K562 (cell line): Measurements from ENCODE around the gene CD22. TPM values are rescaled to one million over a fixed set of nuclear protein-coding genes. Genes with fewer than 3 reads are reported as not detected.
A peak's percentile ranks its signal among the peaks of the same experiment; 100 is the strongest.

Experiments
- ATAC-seq: fragments of 200-7000 bp; cut with Tn5 transposase; 3 replicates; pipeline ENCODE4 v1.9.1; 2020; ENCODE audit warnings: moderate library complexity
- BruUV-seq: library from RNA; stranded (reverse); fragments of 400-500 nt; replicated peaks from 2 replicates; lab custom pipeline; 2021; lab: Mats Ljungman, UMichigan
- CTCF ChIA-PET: fragments of 300-600 bp; formaldehyde crosslinking; extraction: SDS; loops from one replicate; lab custom pipeline; 2021; ENCODE audit warnings: low intra/inter-chr PET ratio; lab: Yijun Ruan, JAX
- POLR2A ChIA-PET: fragments of 300-600, 350-650 bp; sonication (Branson Sonifier 250); formaldehyde crosslinking; extraction: SDS; loops from one replicate; lab custom pipeline; 2021; ENCODE audit warnings: antibody characterized with exemption, inconsistent platforms; lab: Yijun Ruan, JAX
- DNase-seq, 4 experiments: peaks; one replicate each; pipeline versions ENCODE4 v3.0.0 to v3.0.0-alpha.2; 2011 to 2018; ENCODE audit warnings: low spot score in 3 of 4, mixed read lengths in 3 of 4; ENCODE audit errors: extremely low read depth in 1 of 4
- FAIRE-seq: peaks from 2 replicates; lab custom pipeline; 2011; peaks lifted over from hg19 to GRCh38; lab: Jason Lieb, UNC
- H2AFZ ChIP-seq: 2 replicates; pipeline ENCODE4 v1.6.0; 2011; ENCODE audit warnings: low read depth, low read length, control low read depth, inconsistent platforms
- H3K27ac ChIP-seq: fragments of 200-600 bp; 3 replicates; pipeline ENCODE4 v1.8.0; 2011; ENCODE audit warnings: low read depth, mild to moderate bottlenecking, control low read depth, inconsistent platforms, low read length, moderate library complexity, mixed read lengths; ENCODE audit errors: extremely low read depth
- H3K27me3 ChIP-seq, 2 experiments: fragments of 300-600 bp in 1 of 2; 2 replicates in 1 of 2; 3 replicates in 1 of 2; pipeline versions ENCODE4 v1.6.0 to v1.8.0; 2011; ENCODE audit warnings: inconsistent platforms in 2 of 2, low read length in 2 of 2, mild to moderate bottlenecking in 1 of 2, mixed read lengths in 1 of 2, moderate library complexity in 1 of 2; ENCODE audit not compliant: control insufficient read depth in 2 of 2, insufficient read depth in 2 of 2
- H3K36me3 ChIP-seq: fragments of 300-600 bp; 3 replicates; pipeline ENCODE4 v1.8.0; 2011; ENCODE audit warnings: mild to moderate bottlenecking, low read length, inconsistent platforms; ENCODE audit not compliant: control insufficient read depth, insufficient read depth
- H3K4me1 ChIP-seq, 2 experiments: fragments of 200-600 bp in 1 of 2; replicated peaks in 1 of 2; 2 replicates in 1 of 2; 3 replicates in 1 of 2; pipeline versions ENCODE4 v1.5.1 to v1.8.0; 2011; ENCODE audit warnings: inconsistent platforms in 2 of 2, low read length in 2 of 2, mild to moderate bottlenecking in 1 of 2, mixed read lengths in 1 of 2, moderate library complexity in 1 of 2; ENCODE audit not compliant: control insufficient read depth in 2 of 2, insufficient read depth in 2 of 2
- H3K4me2 ChIP-seq: 2 replicates; pipeline ENCODE4 v1.6.1; 2011; ENCODE audit warnings: low read length, control low read depth, inconsistent platforms, mixed read lengths; ENCODE audit not compliant: insufficient read depth
- H3K4me3 ChIP-seq: fragments of 200-600 bp; sonication (generic), shearing (Covaris generic); 2 replicates; pipeline ENCODE4 v1.5.1; 2016; ENCODE audit warnings: control low read depth, inconsistent platforms
- H3K79me2 ChIP-seq: fragments of 200-600 bp; 3 replicates; pipeline ENCODE4 v1.8.0; 2011; ENCODE audit warnings: low read length, inconsistent platforms; ENCODE audit not compliant: control insufficient read depth, insufficient read depth
- H3K9ac ChIP-seq, 2 experiments: 2 replicates each; pipeline versions ENCODE4 v1.6.0 to v1.6.1; 2011; ENCODE audit warnings: low read depth in 2 of 2, low read length in 2 of 2, control low read depth in 1 of 2, inconsistent platforms in 1 of 2, mild to moderate bottlenecking in 1 of 2, mixed read lengths in 1 of 2; ENCODE audit not compliant: insufficient read depth in 1 of 2
- H3K9me1 ChIP-seq: one replicate; pipeline ENCODE4 v1.6.0; 2011; ENCODE audit warnings: inconsistent platforms, mild to moderate bottlenecking, low read length, moderate library complexity; ENCODE audit not compliant: control insufficient read depth, insufficient read depth
- H3K9me3 ChIP-seq: replicated peaks from 2 replicates; pipeline ENCODE4 v1.5.1; 2011; ENCODE audit warnings: low read depth, low read length, inconsistent platforms; ENCODE audit not compliant: control insufficient read depth, insufficient read depth
- H4K20me1 ChIP-seq: replicated peaks from 2 replicates; pipeline ENCODE4 v1.6.1; 2011; ENCODE audit warnings: low read length, inconsistent platforms, mixed read lengths; ENCODE audit not compliant: control insufficient read depth, insufficient read depth
- ATF4 ChIP-seq: fragments of 450-650 bp; formaldehyde crosslinking; IDR thresholded peaks from 2 replicates; pipeline ENCODE4 v1.4.0; 2022; ENCODE audit warnings: mild to moderate bottlenecking, moderate library complexity
- CTBP1 ChIP-seq: fragments of 450-650 bp; IDR thresholded peaks from 2 replicates; pipeline ENCODE4 v1.6.1; 2016; ENCODE audit warnings: borderline replicate concordance
- EHMT2 ChIP-seq: fragments of 450-650 bp; IDR thresholded peaks from 2 replicates; pipeline ENCODE4 v1.6.1; 2018; ENCODE audit warnings: antibody characterized with exemption
- ETV5 ChIP-seq: sonication (generic); formaldehyde crosslinking; IDR thresholded peaks from 2 replicates; pipeline ENCODE4 v1.4.0; 2020; ENCODE audit warnings: low read depth, mild to moderate bottlenecking, missing genetic modification reagents
- HNRNPH1 ChIP-seq: fragments of 200-400 bp; formaldehyde crosslinking; optimal IDR thresholded peaks from 2 replicates; pipeline ENCODE3; 2017; ENCODE audit warnings: low read depth, mild to moderate bottlenecking, low read length, moderate library complexity
- KDM1A ChIP-seq, 2 experiments: fragments of 450-650 bp; IDR thresholded peaks; 2 replicates each; pipeline ENCODE4 v1.6.1; 2016; ENCODE audit warnings: mild to moderate bottlenecking in 2 of 2
- MAZ ChIP-seq, 2 experiments: fragments of 450-650 bp in 1 of 2; sonication (generic) in 1 of 2; formaldehyde crosslinking; IDR thresholded peaks in 1 of 2; conservative IDR thresholded peaks in 1 of 2; 2 replicates each; pipeline versions ENCODE4 v1.4.0 to v1.5.0; 2020; ENCODE audit warnings: mild to moderate bottlenecking in 1 of 2, missing genetic modification reagents in 1 of 2
- MEIS2 ChIP-seq: fragments of 450-650 bp; IDR thresholded peaks from 2 replicates; pipeline ENCODE4 v1.6.1; 2014; ENCODE audit warnings: mild to moderate bottlenecking; ENCODE audit not compliant: partially characterized antibody
- MLLT1 ChIP-seq, 2 experiments: fragments of 450-650 bp; IDR thresholded peaks; 2 replicates each; pipeline ENCODE4 v1.6.1; 2016
- NR3C1 ChIP-seq: sonication (generic); formaldehyde crosslinking; IDR thresholded peaks from 2 replicates; pipeline ENCODE4 v1.8.1; 2022; ENCODE audit warnings: missing genetic modification reagents
- PHF21A ChIP-seq: fragments of 450-650 bp; IDR thresholded peaks from 2 replicates; pipeline ENCODE4 v1.6.1; 2017; ENCODE audit warnings: low read depth, borderline replicate concordance
- POLR2G ChIP-seq: fragments of 200-400 bp; formaldehyde crosslinking; IDR thresholded peaks from 2 replicates; pipeline ENCODE4 v1.6.1; 2017; ENCODE audit warnings: low read depth, mild to moderate bottlenecking, antibody characterized with exemption, low read length, moderate library complexity
- RB1 ChIP-seq: fragments of 450-650 bp; IDR thresholded peaks from 2 replicates; pipeline ENCODE4 v1.6.1; 2017; ENCODE audit warnings: low read depth, mild to moderate bottlenecking
- RBM39 ChIP-seq: fragments of 200-400 bp; formaldehyde crosslinking; optimal IDR thresholded peaks from 2 replicates; pipeline ENCODE3; 2018; ENCODE audit warnings: low read depth, low read length
- RCOR1 ChIP-seq, 2 experiments: IDR thresholded peaks; 2 replicates each; pipeline ENCODE4 v1.6.1; 2012; ENCODE audit warnings: low read depth in 2 of 2, low read length in 2 of 2, borderline replicate concordance in 1 of 2, improper control_type of control experiment in 1 of 2
- STAG1 ChIP-seq: sonication (generic); formaldehyde crosslinking; IDR thresholded peaks from 2 replicates; pipeline ENCODE4 v1.5.0; 2020; ENCODE audit warnings: missing genetic modification reagents, borderline replicate concordance
- XRCC5 ChIP-seq: fragments of 200-400 bp; formaldehyde crosslinking; IDR thresholded peaks from 2 replicates; pipeline ENCODE4 v1.6.1; 2017; ENCODE audit warnings: low read depth, mild to moderate bottlenecking, low read length
- WGBS: fragments of 100-300 bp; shearing (Covaris generic); methylation state at CpG from one replicate; pipeline ENCODE4 v1.1.6; 2016; ENCODE audit warnings: low coverage, mixed read lengths; ENCODE audit not compliant: insufficient coverage; ENCODE audit errors: missing lambda C conversion rate; 5-methylcytosine and 5-hydroxymethylcytosine counted together
- in situ Hi-C: fragments of 300-500 bp; cut with MboI; formaldehyde crosslinking; loops from 4 replicates; pipeline ENCODE4 v1.15.0; 2018; ENCODE audit warnings: inconsistent platforms, mixed read lengths
- intact Hi-C: fragments of 100-400 bp; cut with micrococcal nuclease; formaldehyde crosslinking; loops from 2 replicates; pipeline ENCODE4 v1.14.2; 2022
- polyA plus RNA-seq, 8 experiments: library from polyadenylated mRNA; depleted of rRNA in 4 of 8; stranded (reverse) in 5 of 8; unstranded in 3 of 8; fragments of >200 nt; fragmentation: Nextera tagmentation in 2 of 8; fragmentation: Illumina TruSeq in 1 of 8; extraction: Ambion mirVana in 2 of 8; extraction: Trizol in 1 of 8; gene quantifications; 2 replicates each; pipeline versions ENCODE4 v1.2.1 to v1.2.3, GENCODE V29; 2011 to 2014; ENCODE audit warnings: inconsistent platforms in 1 of 8, missing spikeins in 1 of 8
- total RNA-seq, 7 experiments: library from RNA; depleted of rRNA in 6 of 7; stranded (reverse); fragments of >200 nt in 6 of 7; fragmentation: Illumina TruSeq in 2 of 7; extraction: Trizol in 2 of 7; gene quantifications; 2 replicates each; pipeline versions ENCODE4 v1.2.1 to v1.2.3, GENCODE V29; 2011 to 2021; ENCODE audit warnings: low replicate concordance in 1 of 7
- TF ChIP-seq, protein P1 (sequence below): sonication (generic); formaldehyde crosslinking; IDR thresholded peaks from 2 replicates; pipeline ENCODE4 v1.8.0; 2022; ENCODE audit warnings: missing genetic modification reagents, mild to moderate bottlenecking, moderate library complexity, borderline replicate concordance

Gene CD22
- total and polyA plus RNA-seq, 9 of the 15 experiments (the other 6 are each of a cell fraction or from before 2014, with no cell fraction given), result 0.29 to 5.0 (median 3.5) TPM

DNA sequence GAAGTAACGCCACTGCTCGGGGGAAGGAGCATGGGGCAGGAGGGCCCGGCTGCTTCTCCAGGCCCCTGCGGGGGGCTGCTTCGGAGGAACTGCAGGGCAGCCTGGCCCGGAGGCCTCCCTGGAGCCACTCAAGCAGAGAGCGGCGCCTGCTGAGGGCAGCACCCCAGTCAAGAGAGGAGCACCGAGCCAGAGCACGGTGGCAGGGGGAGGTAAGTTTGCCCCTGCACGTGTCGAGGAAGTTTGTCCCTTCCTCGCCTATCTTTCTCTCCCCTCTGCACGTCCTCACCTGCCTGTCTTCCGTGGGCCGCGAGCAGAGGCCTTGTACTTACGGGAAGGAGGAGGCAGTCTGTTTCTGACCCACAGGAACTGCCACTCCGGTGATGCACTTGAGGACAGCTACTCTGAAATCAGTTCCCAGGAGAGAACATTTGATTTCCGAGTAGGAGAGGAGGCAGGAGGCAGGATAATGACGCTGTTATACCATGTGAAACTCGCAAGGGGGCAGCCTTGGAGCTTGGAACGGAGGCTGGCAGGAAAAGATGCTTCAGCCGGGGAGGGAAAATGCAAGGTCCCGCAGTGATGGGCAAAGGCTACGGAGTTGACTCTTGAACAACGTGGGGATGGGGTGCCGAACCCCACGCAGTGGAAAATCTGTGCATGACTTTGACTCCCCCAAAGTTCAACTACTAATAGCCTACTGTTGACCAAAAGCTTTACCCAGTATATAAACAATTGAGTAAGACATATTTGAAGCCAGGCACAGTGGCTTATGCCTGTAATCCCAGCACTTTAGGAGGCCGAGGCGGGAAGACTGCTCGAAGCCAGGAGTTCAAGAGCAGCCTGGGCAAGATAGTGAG, 23.7 kb downstream of the CD22 start:
- FAIRE-seq, result peak; percentile 93
- H3K79me2 ChIP-seq, result no peaks in the 10 kb centered on the region
- peak overlapping the region in 1 of 2 experiments; percentile 37; a peak in 2 of 4 replicates for H3K9ac ChIP-seq
- H3K27me3 ChIP-seq, result peaks cover 3 to 7% of the 10 kb centered on the region in 2 experiments; a peak in 3 of 5 replicates
- ChIA-PET POLR2A (interaction anchor here (0.6 to 1.2 kb wide), 6 partner anchors 20 to 194 kb away, joined by 3 to 4 read pairs (median 4); no protein-coding TSS in a partner anchor), CTCF (interaction anchor here (0.6 to 2.7 kb wide), 9 partner anchors 46 to 364 kb away, joined by 3 to 34 read pairs (median 3); no protein-coding TSS in a partner anchor)
- H2AFZ ChIP-seq, result peak overlapping the region; percentile 47
- no peaks in the 10 kb centered on the region for H3K9me1 ChIP-seq
- BruUV-seq, result no TSS peak
- WGBS, result 14% methylated on average over 28 of the region's 32 CpGs
- H4K20me1 ChIP-seq, result no peaks in the 10 kb centered on the region
- peak; percentile 82 for ATAC-seq
- in situ Hi-C loops, result no loop called here
- H3K4me3 ChIP-seq, result no peak overlapping the region
- H3K4me2 ChIP-seq, result no peak overlapping the region
- peaks cover 5 to 28% of the 10 kb centered on the region in 2 experiments; a peak in 4 of 5 replicates for H3K4me1 ChIP-seq
- H3K36me3 ChIP-seq, result no peaks in the 10 kb centered on the region
- intact Hi-C loops, result loop anchor here (1.0 kb wide), 2 partner anchors 116 to 143 kb away; no protein-coding TSS in a partner anchor
- no peak overlapping the region for H3K27ac ChIP-seq
- peak; percentile 76 to 89 (median 81) for DNase-seq
- no peaks in the 10 kb centered on the region for H3K9me3 ChIP-seq
- peak; percentile 10 for TF ChIP-seq RBM39
- TF ChIP-seq CTBP1, result peak; percentile 95; the same call in 1 of the 2 replicates
- TF ChIP-seq KDM1A (IDR thresholded peaks at IDR 0.05), result peak; percentile 77 to 82
- TF ChIP-seq XRCC5, result peak; percentile 77; the same call in 1 of the 2 replicates
- peak; percentile 62 to 93; a peak in 2 of 4 replicates for TF ChIP-seq RCOR1 (IDR thresholded peaks at IDR 0.05; ENCODE audit: borderline replicate concordance in 1 of 2, low read depth in 2 of 2, low read length in 2 of 2)
- 0 out of 2 replicates have a peak, but pooled peaks have one; percentile 24 for TF ChIP-seq PHF21A
- peak; percentile 86 for TF ChIP-seq STAG1 (CRISPR knock-in tag)
- 0 out of 2 replicates have a peak, but pooled peaks have one; percentile 29 for TF ChIP-seq ETV5 (CRISPR knock-in tag)
- no peak for TF ChIP-seq ATF4 (CRISPR knock-in tag)
- peak; percentile 27 for TF ChIP-seq MEIS2
- peak; percentile 24 to 59; a peak in 2 of 4 replicates for TF ChIP-seq MAZ (CRISPR knock-in tag; conservative IDR thresholded peaks at IDR 0.05 in 1 of 2, IDR thresholded peaks at IDR 0.05 in 1 of 2)
- TF ChIP-seq NR3C1 (CRISPR knock-in tag), result no peak
- TF ChIP-seq, protein P1, sequence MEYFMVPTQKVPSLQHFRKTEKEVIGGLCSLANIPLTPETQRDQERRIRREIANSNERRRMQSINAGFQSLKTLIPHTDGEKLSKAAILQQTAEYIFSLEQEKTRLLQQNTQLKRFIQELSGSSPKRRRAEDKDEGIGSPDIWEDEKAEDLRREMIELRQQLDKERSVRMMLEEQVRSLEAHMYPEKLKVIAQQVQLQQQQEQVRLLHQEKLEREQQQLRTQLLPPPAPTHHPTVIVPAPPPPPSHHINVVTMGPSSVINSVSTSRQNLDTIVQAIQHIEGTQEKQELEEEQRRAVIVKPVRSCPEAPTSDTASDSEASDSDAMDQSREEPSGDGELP (CRISPR knock-in tag), result peak; percentile 33; the same call in 1 of the 2 replicates
- TF ChIP-seq MLLT1 (IDR thresholded peaks at IDR 0.05), result peak in 1 of 2 experiments; percentile 24; a peak in 1 of 4 replicates
- TF ChIP-seq HNRNPH1, result no peak
- peak; percentile 65 for TF ChIP-seq RB1
- TF ChIP-seq POLR2G, result no peak
- TF ChIP-seq EHMT2, result 0 out of 2 replicates have a peak, but pooled peaks have one; percentile 14
